Uterus (tissue), 2 donors: ENCODE data around the gene ARHGAP31.

Experiments used
- CTCF ChIP-seq, 4 experiments: fragments of 200-600 bp in 2 of 4; fragments of 450-650 bp in 2 of 4; sonication (generic) in 2 of 4; IDR thresholded peaks; one replicate each; pipeline ENCODE4 v1.5.1; 2016 to 2019; ENCODE audit warnings: antibody characterized with exemption in 4 of 4, mild to moderate bottlenecking in 2 of 4, moderate library complexity in 1 of 4
- POLR2A ChIP-seq, 2 donors: fragments of 450-650 bp; IDR thresholded peaks; one replicate each; pipeline ENCODE4 v1.6.1; 2016; ENCODE audit warnings: antibody characterized with exemption in 2 of 2, mild to moderate bottlenecking in 1 of 2, moderate library complexity in 1 of 2

- TF ChIP-seq POLR2A (IDR thresholded peaks at IDR 0.05) (no peak), CTCF (IDR thresholded peaks at IDR 0.05) (no peak)
Measured at GRCh38 chr3:119292666-119293065, 1.5 kb upstream of the ARHGAP31 start.
